Spleen (tissue), 11 donors: ENCODE results near the gene KCNJ6. TPM values are rescaled to one million over a fixed set of nuclear protein-coding genes. Genes with fewer than 3 reads are reported as not detected.

Experiments used
- DNase-seq: peaks from one replicate; pipeline ENCODE4 v3.0.0-alpha.2; 2020
- H3K27ac ChIP-seq, 8 donors: fragments of 200-600 bp; sonication (generic) in 7 of 8; 1 replicate in 4 of 8; 2 replicates in 4 of 8; pipeline versions ENCODE4 v1.5.0 to v1.8.0; 2016 to 2021; ENCODE audit warnings: inconsistent platforms in 4 of 8, mild to moderate bottlenecking in 4 of 8, moderate library complexity in 1 of 8
- H3K27me3 ChIP-seq, 7 donors: fragments of 200-600 bp; sonication (generic) in 6 of 7; replicated peaks in 1 of 7; 1 replicate in 4 of 7; 2 replicates in 3 of 7; pipeline versions ENCODE4 v1.5.0 to v1.8.0; 2016 to 2021; ENCODE audit warnings: inconsistent platforms in 3 of 7, mild to moderate bottlenecking in 1 of 7
- H3K36me3 ChIP-seq, 6 donors: fragments of 200-600 bp; sonication (generic) in 5 of 6; 1 replicate in 4 of 6; 2 replicates in 2 of 6; pipeline versions ENCODE4 v1.5.0 to v1.8.0; 2016 to 2021; ENCODE audit warnings: inconsistent platforms in 2 of 6
- H3K4me1 ChIP-seq, 6 donors: fragments of 200-600 bp; sonication (generic) in 5 of 6; 1 replicate in 3 of 6; 2 replicates in 3 of 6; pipeline versions ENCODE4 v1.5.0 to v1.8.0; 2016 to 2021; ENCODE audit warnings: inconsistent platforms in 3 of 6
- H3K4me3 ChIP-seq, 8 donors: fragments of 200-600 bp; sonication (generic) in 7 of 8; 1 replicate in 4 of 8; 2 replicates in 4 of 8; pipeline versions ENCODE4 v1.5.0 to v1.8.0; 2016 to 2021; ENCODE audit warnings: inconsistent platforms in 4 of 8, mild to moderate bottlenecking in 4 of 8, moderate library complexity in 2 of 8
- H3K9me3 ChIP-seq, 8 donors: fragments of 200-600 bp; sonication (generic) in 7 of 8; 1 replicate in 4 of 8; 2 replicates in 4 of 8; pipeline versions ENCODE4 v1.5.0 to v1.8.0; 2016 to 2021; ENCODE audit warnings: inconsistent platforms in 4 of 8
- CTCF ChIP-seq, 11 experiments: fragments of 200-600 bp in 7 of 11; fragments of 450-650 bp in 4 of 11; sonication (generic) in 4 of 11; IDR thresholded peaks in 8 of 11; conservative IDR thresholded peaks in 3 of 11; 1 replicate in 7 of 11; 2 replicates in 4 of 11; pipeline versions ENCODE4 v1.4.0 to v1.8.0; 2016 to 2021; ENCODE audit warnings: antibody characterized with exemption in 11 of 11, inconsistent platforms in 4 of 11, mild to moderate bottlenecking in 1 of 11
- POLR2A ChIP-seq, 3 donors: fragments of 450-650 bp; IDR thresholded peaks; one replicate each; pipeline ENCODE4 v1.5.1; 2017; ENCODE audit warnings: antibody characterized with exemption in 3 of 3, mild to moderate bottlenecking in 1 of 3
- POLR2AphosphoS5 ChIP-seq, 3 donors: sonication (generic); formaldehyde crosslinking; IDR thresholded peaks; one replicate each; pipeline ENCODE4 v1.5.1; 2017; ENCODE audit warnings: antibody characterized with exemption in 3 of 3
- WGBS, 5 donors: extraction: QIAGEN DNeasy Blood & Tissue Kit in 3 of 5; methylation state at CpG; one replicate each; pipeline versions ENCODE4 v1.1.5 to v1.1.7; 2013 to 2018; 5-methylcytosine and 5-hydroxymethylcytosine counted together
- intact Hi-C: fragments of 100-400 bp; cut with DNase I; formaldehyde crosslinking; loops from one replicate; pipeline ENCODE4 v1.15.0; 2023; ENCODE audit warnings: low total_unique reads
- polyA plus RNA-seq, 3 donors: library from polyadenylated mRNA; stranded (reverse); fragments of 200-250 nt; gene quantifications; one replicate each; pipeline ENCODE4 v1.2.1, GENCODE V29; 2013
- total RNA-seq, 7 donors: library from RNA; depleted of rRNA in 3 of 7; stranded (reverse); fragments of >200 nt in 3 of 7; fragmentation: NEBNext Ultra II Directional in 4 of 7; extraction: Animal tissue kit (Norgen Biotek cat#: 25700) in 4 of 7; gene quantifications; one replicate each; pipeline versions ENCODE4 v1.1.0 to v1.2.1, GENCODE V29; 2016 to 2021
- donor health status: healthy with polysubstance abuse.
- donor health status: DM: no; HTN: no; CAD: no; lungs with moderate emphysema.
- donor health status: DM: no; HTN: no; CAD: no.
- donor health status: Bipolar disorder and iron deficiency.
- donor health status: healthy.
- donor health status: DM: no; HTN: no; CAD: no.
- donor health status: DM: yes; HTN: yes; CAD: no.

Gene KCNJ6
- total and polyA plus RNA-seq, 10 donors, result under 0.01 to 0.36 (median 0.10) TPM; not detected in 6

- no peak overlapping the region for H3K27ac ChIP-seq
- H3K27me3 ChIP-seq, result no peaks in the 10 kb centered on the region
- no peaks in the 10 kb centered on the region for H3K9me3 ChIP-seq
- TF ChIP-seq CTCF (IDR thresholded peaks at IDR 0.05 in 8 of 11, conservative IDR thresholded peaks at IDR 0.05 in 3 of 11), result no peak
- TF ChIP-seq POLR2AphosphoS5 (IDR thresholded peaks at IDR 0.05), result no peak
- TF ChIP-seq POLR2A (IDR thresholded peaks at IDR 0.05), result no peak
- intact Hi-C loops, result no loop called here
- no peak overlapping the region for H3K4me3 ChIP-seq
- peaks cover 0 to 23% (median 0%) of the 10 kb centered on the region in 6 donors for H3K4me1 ChIP-seq
- WGBS, 5 donors, result 85 to 100% (median 96%) methylated on average over 2 of the region's 2 CpGs
- DNase-seq, result no peak
- H3K36me3 ChIP-seq, result no peaks in the 10 kb centered on the region
Measured at GRCh38 chr21:37861561-37861960, 54.7 kb downstream of the KCNJ6 start.

DNA sequence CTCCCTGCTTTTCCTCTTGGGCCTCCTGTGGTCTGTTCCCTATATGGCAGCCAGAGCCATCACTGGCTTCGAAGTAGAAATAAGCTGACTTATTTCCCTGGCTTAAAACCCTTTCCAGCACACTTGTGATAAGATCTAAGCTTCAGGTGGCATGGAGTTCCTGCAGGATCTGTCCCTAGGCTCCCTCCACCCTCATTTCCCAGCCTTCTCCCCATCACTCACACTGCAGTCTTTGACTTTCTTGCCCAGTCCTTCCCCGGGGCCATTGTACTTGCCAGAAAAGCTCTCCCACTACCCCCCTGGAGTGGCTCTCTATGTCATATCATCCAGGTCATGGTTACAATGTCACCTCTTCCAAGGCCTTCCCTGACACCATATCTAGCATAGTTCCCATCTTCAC is 55.8 kb downstream of the KCNJ6 start:
- TF ChIP-seq CTCF (IDR thresholded peaks at IDR 0.05 in 8 of 11, conservative IDR thresholded peaks at IDR 0.05 in 3 of 11) (no peak), POLR2A (IDR thresholded peaks at IDR 0.05) (no peak), POLR2AphosphoS5 (IDR thresholded peaks at IDR 0.05) (no peak)
- WGBS, 5 donors, result 58 to 91% (median 79%) methylated on average over 2 of the region's 2 CpGs
- peaks cover 0 to 15% (median 0%) of the 10 kb centered on the region in 6 donors for H3K4me1 ChIP-seq
- H3K36me3 ChIP-seq, result no peaks in the 10 kb centered on the region
- no peaks in the 10 kb centered on the region for H3K9me3 ChIP-seq
- no peak overlapping the region for H3K4me3 ChIP-seq
- no peak overlapping the region for H3K27ac ChIP-seq
- intact Hi-C loops, result no loop called here
- H3K27me3 ChIP-seq, result no peaks in the 10 kb centered on the region
- no peak for DNase-seq

GRCh38 chr21:37855647-37856625 is 60.3 kb downstream of the KCNJ6 start:
- no peak for DNase-seq
- Histone ChIP-seq H3K4me3 (no peak overlapping the region), H3K36me3 (no peaks in the 10 kb centered on the region), H3K9me3 (peaks cover 0 to 29% (median 20%) of the 10 kb centered on the region in 8 donors), H3K27me3 (no peaks in the 10 kb centered on the region), H3K27ac (no peak overlapping the region), H3K4me1 (no peaks in the 10 kb centered on the region)
- intact Hi-C loops, result no loop called here
- TF ChIP-seq POLR2A (IDR thresholded peaks at IDR 0.05), result no peak
- TF ChIP-seq CTCF (IDR thresholded peaks at IDR 0.05 in 8 of 11, conservative IDR thresholded peaks at IDR 0.05 in 3 of 11), result no peak
- no peak for TF ChIP-seq POLR2AphosphoS5 (IDR thresholded peaks at IDR 0.05)
- 51 to 65% (median 56%) methylated on average over 8 of the region's 8 CpGs for WGBS, 5 donors

- peaks cover 0 to under 1% (median 0%) of the 10 kb centered on the region in 7 donors for H3K27me3 ChIP-seq
- H3K4me1 ChIP-seq, result no peaks in the 10 kb centered on the region
- no peak overlapping the region for H3K27ac ChIP-seq
- H3K9me3 ChIP-seq, result peaks cover 0 to 29% (median 20%) of the 10 kb centered on the region in 8 donors
- intact Hi-C loops, result no loop called here
- 80 to 92% (median 90%) methylated on average over 2 of the region's 2 CpGs for WGBS, 5 donors
- H3K4me3 ChIP-seq, result no peak overlapping the region
- TF ChIP-seq POLR2AphosphoS5 (IDR thresholded peaks at IDR 0.05) (no peak), CTCF (IDR thresholded peaks at IDR 0.05 in 8 of 11, conservative IDR thresholded peaks at IDR 0.05 in 3 of 11) (no peak), POLR2A (IDR thresholded peaks at IDR 0.05) (no peak)
- DNase-seq, result no peak
- H3K36me3 ChIP-seq, result no peaks in the 10 kb centered on the region
Measured at GRCh38 chr21:37855271-37855646, 61.0 kb downstream of the KCNJ6 start.
